ENCODE data around the gene ZFHX3.

ZFHX3 gene

DNA sequence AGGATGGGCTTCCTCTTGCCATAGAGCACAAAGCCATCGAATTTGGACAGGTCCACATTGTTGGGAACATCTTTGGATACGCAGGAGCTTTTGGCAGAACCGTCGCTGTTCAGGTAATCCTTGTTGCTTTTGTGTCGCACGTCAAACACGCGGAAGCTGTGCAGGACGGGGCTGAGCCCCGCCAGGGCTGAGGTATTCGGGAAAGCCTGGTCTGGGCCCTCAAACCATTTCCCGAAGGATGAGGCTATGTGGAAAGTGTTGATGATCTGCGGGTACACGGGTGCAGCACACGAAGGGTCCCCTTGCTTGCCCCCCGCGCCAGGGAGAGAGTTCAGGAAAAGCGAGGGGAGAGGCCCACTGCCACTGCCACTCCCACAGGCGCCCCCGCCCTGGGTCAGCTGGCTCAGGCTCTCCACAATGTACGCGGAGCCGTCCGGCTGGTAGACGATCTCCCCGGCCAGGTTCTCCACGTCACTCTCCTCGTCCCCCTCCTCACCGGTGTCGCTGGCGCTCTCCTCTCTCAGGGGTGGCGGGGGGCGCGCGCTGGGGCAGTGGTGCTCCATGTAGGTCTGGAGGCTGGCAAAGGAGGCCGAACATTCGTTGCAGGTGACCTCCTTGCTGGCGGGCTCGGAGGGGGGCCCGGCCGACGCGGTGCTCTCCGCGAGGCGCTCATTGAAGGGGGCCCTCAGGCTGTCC lies 88.5 kb downstream of the ZFHX3 start:
- no peaks in the 10 kb centered on the region for H3K4me1 ChIP-seq
- H3K36me3 ChIP-seq (replicated peaks) = peaks cover 24% of the 10 kb centered on the region
- in situ Hi-C loops (cut with MboI; ENCODE audit: low sequenced_read_pairs) = no loop called here
- H3K27me3 ChIP-seq (ENCODE audit: low read depth) = no peaks in the 10 kb centered on the region
- DNase-seq (ENCODE audit: low spot score in 2 of 2) = no peak
- H3K9me3 ChIP-seq = no peaks in the 10 kb centered on the region; the same call in 1 of the 2 replicates
- no peak overlapping the region for H3K4me3 ChIP-seq

- in situ Hi-C loops (cut with MboI; ENCODE audit: low sequenced_read_pairs) = no loop called here
- Histone ChIP-seq H3K27me3 (ENCODE audit: low read depth) (no peaks in the 10 kb centered on the region), H3K4me3 (no peak overlapping the region)
These were observed 89.3 kb downstream of the ZFHX3 start for GRCh38 chr16:72958522-72959076.

DNA sequence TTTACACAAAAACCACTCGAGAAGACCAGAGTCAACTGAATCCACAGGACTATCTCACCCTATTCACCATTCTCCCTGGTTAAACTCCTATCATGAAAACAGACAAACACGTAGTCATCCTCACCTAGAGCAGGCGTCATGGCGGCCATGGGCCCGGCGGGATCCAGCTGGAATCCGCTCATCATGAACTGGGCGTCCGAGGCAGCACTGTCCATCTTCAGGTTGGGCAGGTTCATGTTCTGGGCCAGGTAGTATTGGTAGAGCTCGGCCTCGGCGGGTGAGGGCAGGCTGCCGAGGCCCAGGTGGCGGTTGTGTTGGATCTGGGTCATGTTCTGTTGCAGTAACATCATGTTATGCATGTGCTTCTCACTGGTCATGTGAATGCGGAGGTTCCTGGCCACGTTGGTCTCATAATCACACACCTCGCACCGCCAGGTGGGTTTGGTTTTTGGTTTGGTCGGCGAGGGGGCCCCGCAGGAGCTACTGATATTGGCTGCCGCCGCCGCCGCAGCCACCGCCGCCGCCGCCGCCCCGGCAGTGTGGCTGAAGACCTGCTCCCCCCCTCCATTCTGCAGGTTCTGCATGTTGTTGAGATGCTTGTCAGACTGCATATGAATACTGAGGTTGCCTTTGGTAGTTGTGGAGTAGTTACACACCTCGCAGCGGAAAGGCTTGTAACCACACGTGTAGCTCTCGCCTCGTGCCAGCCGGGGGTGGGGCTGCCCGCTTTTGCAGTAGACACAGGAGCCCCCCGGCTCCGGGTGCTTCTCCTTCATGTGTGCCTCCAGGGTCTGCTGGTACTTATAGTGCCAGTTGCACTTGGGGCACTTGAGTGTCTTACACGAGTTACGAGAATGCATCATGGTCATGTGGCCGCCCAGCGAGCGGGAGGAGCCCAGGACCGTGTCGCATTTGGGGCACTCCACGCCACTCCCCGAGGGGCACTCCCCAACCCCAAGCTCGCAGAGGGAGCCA lies 90.3 kb downstream of the ZFHX3 start:
- no peak for DNase-seq (ENCODE audit: low spot score in 2 of 2)
- in situ Hi-C loops (cut with MboI; ENCODE audit: low sequenced_read_pairs) = no loop called here
- H3K4me1 ChIP-seq = no peaks in the 10 kb centered on the region
- H3K4me3 ChIP-seq = no peak overlapping the region
- peaks cover 24% of the 10 kb centered on the region for H3K36me3 ChIP-seq (replicated peaks)
- H3K9me3 ChIP-seq = no peaks in the 10 kb centered on the region; the same call in 1 of the 2 replicates
- H3K27me3 ChIP-seq (ENCODE audit: low read depth) = no peaks in the 10 kb centered on the region

More at GRCh38 chr16:72958522-72959076, 89.3 kb downstream of the ZFHX3 start:
- Histone ChIP-seq H3K36me3 (replicated peaks) (peaks cover 24% of the 10 kb centered on the region), H3K9me3 (no peaks in the 10 kb centered on the region; the same call in 1 of the 2 replicates), H3K4me1 (no peaks in the 10 kb centered on the region)
- no peak for DNase-seq (ENCODE audit: low spot score in 2 of 2)

GRCh38 chr16:72956124-72957064 lies 91.5 kb downstream of the ZFHX3 start:
- H3K4me1 ChIP-seq = no peaks in the 10 kb centered on the region
- DNase-seq (ENCODE audit: low spot score in 2 of 2) = no peak
- H3K9me3 ChIP-seq = no peaks in the 10 kb centered on the region
- H3K27me3 ChIP-seq (ENCODE audit: low read depth) = no peaks in the 10 kb centered on the region
- H3K4me3 ChIP-seq = no peak overlapping the region
- peaks cover 22% of the 10 kb centered on the region for H3K36me3 ChIP-seq (replicated peaks)
- in situ Hi-C loops (cut with MboI; ENCODE audit: low sequenced_read_pairs) = no loop called here

DNA sequence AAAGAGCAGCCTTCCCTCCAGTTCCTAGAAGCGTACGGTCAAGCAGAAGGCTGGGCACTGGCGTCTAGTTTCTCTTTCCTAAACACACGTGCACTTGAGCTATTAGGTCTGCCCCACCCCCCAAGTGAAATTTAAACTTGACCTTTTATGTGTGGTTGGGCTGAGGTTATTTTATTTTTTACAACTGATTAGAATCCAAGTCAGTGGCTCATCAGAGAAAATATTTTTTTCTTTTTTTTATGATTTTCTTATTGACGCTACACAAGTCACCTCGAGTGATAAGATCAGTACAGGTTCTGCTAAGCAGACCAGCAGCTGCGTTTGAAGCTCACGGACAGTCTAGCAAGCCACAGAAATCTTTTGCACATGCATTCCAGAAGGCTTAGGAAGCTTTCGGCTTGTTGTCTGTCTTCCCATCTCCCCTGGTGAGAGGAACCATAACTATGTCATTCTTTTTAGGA lies 95.1 kb downstream of the ZFHX3 start:
- H3K4me1 ChIP-seq = no peaks in the 10 kb centered on the region
- DNase-seq (ENCODE audit: low spot score in 2 of 2) = no peak
- H3K27me3 ChIP-seq (ENCODE audit: low read depth) = no peaks in the 10 kb centered on the region
- no peaks in the 10 kb centered on the region for H3K9me3 ChIP-seq
- H3K36me3 ChIP-seq (replicated peaks) = peaks cover 21% of the 10 kb centered on the region
- H3K4me3 ChIP-seq = no peak overlapping the region
- in situ Hi-C loops (cut with MboI; ENCODE audit: low sequenced_read_pairs) = no loop called here

GRCh38 chr16:72952404-72952803 lies 95.5 kb downstream of the ZFHX3 start:
- no peak overlapping the region for H3K4me3 ChIP-seq
- H3K9me3 ChIP-seq = no peaks in the 10 kb centered on the region
- no peaks in the 10 kb centered on the region for H3K4me1 ChIP-seq
- no peak for DNase-seq (ENCODE audit: low spot score in 2 of 2)
- in situ Hi-C loops (cut with MboI; ENCODE audit: low sequenced_read_pairs) = no loop called here
- no peaks in the 10 kb centered on the region for H3K27me3 ChIP-seq (ENCODE audit: low read depth)
- peaks cover 16% of the 10 kb centered on the region for H3K36me3 ChIP-seq (replicated peaks)

GRCh38 chr16:72951916-72952315 lies 96.0 kb downstream of the ZFHX3 start:
- in situ Hi-C loops (cut with MboI; ENCODE audit: low sequenced_read_pairs) = no loop called here
- DNase-seq (ENCODE audit: low spot score in 2 of 2) = no peak
- no peak overlapping the region for H3K4me3 ChIP-seq
- H3K9me3 ChIP-seq = no peaks in the 10 kb centered on the region
- H3K27me3 ChIP-seq (ENCODE audit: low read depth) = no peaks in the 10 kb centered on the region
- H3K36me3 ChIP-seq (replicated peaks) = peaks cover 15% of the 10 kb centered on the region
- no peaks in the 10 kb centered on the region for H3K4me1 ChIP-seq

DNA sequence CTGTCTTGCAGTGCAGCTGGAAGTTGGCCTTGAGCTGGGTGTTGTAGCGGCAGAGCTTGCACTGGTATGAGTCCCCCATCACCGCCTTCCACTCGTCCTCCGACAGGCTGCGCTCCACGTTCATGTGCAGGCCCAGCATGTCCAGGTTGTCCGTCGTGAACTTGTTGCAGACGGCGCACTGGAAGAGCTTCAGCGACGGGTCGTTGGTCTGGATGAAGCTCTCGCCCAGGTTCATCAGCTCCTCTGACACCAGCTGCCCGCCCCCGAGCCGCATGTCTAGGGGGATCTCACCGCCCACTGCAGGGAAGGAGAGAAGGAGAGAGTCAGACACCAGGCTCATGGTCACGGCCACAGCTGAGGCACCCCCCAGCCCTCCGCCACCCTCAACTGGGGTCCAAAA lies 97.3 kb downstream of the ZFHX3 start:
- Histone ChIP-seq H3K27me3 (ENCODE audit: low read depth) (no peaks in the 10 kb centered on the region), H3K36me3 (replicated peaks) (peaks cover 15% of the 10 kb centered on the region), H3K4me3 (no peak overlapping the region), H3K4me1 (no peaks in the 10 kb centered on the region), H3K9me3 (no peaks in the 10 kb centered on the region)
- in situ Hi-C loops (cut with MboI; ENCODE audit: low sequenced_read_pairs) = no loop called here
- DNase-seq (ENCODE audit: low spot score in 2 of 2) = no peak

DNA sequence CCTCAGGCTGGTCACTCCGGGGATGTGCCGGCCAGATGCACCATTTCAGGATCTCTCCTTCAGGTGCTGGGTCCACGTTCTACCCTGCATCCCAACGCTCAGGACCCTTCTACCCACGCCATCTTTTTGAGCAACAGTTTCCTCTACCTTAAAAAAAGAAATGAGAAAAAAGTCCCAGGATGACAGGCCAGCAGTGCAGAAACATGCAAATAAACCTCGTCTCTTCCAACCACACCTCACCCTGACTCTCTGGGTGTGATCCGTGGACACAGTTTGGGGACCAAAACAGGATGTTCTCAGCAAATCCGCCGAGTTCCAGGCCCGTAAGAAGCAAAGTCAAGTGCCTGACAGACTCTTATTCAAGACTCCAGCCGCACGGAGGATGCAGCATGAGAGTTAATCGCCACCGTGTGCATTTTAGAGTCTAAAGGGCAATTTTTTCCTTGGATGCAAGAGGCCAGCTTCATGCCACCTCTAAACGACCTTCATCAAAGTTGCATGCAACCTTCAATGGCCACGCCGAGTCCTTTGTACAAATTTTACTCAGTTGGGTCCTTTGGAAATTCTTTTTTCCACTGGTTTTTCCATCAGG lies 99.6 kb downstream of the ZFHX3 start:
- in situ Hi-C loops (cut with MboI; ENCODE audit: low sequenced_read_pairs) = no loop called here
- no peaks in the 10 kb centered on the region for H3K9me3 ChIP-seq
- H3K4me3 ChIP-seq = no peak overlapping the region
- H3K4me1 ChIP-seq = no peaks in the 10 kb centered on the region
- DNase-seq (ENCODE audit: low spot score in 2 of 2) = no peak
- no peaks in the 10 kb centered on the region for H3K27me3 ChIP-seq (ENCODE audit: low read depth)
- H3K36me3 ChIP-seq (replicated peaks) = peaks cover 15% of the 10 kb centered on the region

GRCh38 chr16:72947379-72948237 lies 100.3 kb downstream of the ZFHX3 start:
- H3K9me3 ChIP-seq = no peaks in the 10 kb centered on the region
- no peaks in the 10 kb centered on the region for H3K27me3 ChIP-seq (ENCODE audit: low read depth)
- DNase-seq (ENCODE audit: low spot score in 2 of 2) = no peak
- H3K4me3 ChIP-seq = no peak overlapping the region
- in situ Hi-C loops (cut with MboI; ENCODE audit: low sequenced_read_pairs) = no loop called here
- no peaks in the 10 kb centered on the region for H3K4me1 ChIP-seq
- H3K36me3 ChIP-seq (replicated peaks) = peaks cover 15% of the 10 kb centered on the region

DNA sequence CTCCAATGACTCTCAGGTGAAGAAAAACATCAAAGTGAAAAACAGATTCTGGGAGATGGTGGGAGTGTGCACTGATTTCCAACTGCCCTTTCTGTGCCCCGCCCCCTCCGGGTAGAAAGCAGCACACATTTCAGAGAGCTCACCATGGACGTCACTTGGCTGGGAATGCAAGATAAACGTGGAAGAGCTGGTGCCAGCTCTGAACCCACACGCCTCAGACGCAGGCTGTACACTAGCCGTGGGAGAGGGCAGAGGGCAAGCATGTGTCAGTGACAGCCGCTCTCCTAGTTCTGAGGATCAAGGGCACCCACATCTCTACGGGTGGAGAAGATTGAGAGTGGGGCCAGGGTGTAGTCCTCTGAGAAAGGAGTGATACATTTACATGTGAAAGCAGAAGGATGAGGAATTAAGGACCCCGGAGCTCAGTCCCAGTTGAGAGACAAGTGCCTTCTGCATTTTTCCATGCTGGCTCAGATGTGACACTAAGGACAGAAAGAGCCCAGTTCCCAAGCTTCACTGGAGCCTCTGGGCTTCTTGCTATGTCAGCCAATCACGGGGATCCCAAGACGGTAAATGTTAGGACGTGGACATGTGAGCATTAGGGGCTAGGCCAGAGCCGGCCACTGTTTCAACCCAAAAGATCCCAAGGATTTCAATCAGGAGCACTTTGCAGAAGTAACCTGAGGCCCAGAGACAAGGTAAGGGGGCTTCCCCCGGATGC lies 101.3 kb downstream of the ZFHX3 start:
- in situ Hi-C loops (cut with MboI; ENCODE audit: low sequenced_read_pairs) = no loop called here
- Histone ChIP-seq H3K4me3 (no peak overlapping the region), H3K36me3 (replicated peaks) (peaks cover 15% of the 10 kb centered on the region)

DNA sequence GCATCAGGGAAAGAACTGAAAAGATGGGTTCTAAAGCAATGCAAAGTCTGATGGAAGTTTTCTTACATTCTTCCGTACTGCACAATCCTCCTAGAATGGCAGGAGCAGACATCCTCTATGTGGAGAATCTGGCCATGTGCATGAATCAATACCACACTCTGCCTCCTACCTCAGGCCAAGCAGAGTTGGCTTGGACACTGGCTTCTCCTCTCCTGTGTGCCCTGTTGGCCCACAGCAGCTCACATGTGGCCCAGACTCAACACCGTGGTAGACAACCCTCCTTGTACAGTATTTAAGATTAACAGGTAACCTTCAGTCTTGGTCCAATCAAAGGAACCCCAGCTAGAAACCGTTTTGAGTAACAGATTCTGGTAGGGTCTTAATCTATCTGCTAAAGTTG lies 101.9 kb downstream of the ZFHX3 start:
- Histone ChIP-seq H3K36me3 (replicated peaks) (peaks cover 15% of the 10 kb centered on the region), H3K27me3 (ENCODE audit: low read depth) (no peaks in the 10 kb centered on the region), H3K4me1 (no peaks in the 10 kb centered on the region), H3K9me3 (no peaks in the 10 kb centered on the region), H3K4me3 (no peak overlapping the region)
- in situ Hi-C loops (cut with MboI; ENCODE audit: low sequenced_read_pairs) = no loop called here
- DNase-seq (ENCODE audit: low spot score in 2 of 2) = no peak

More for the DNA sequence above, 101.3 kb downstream of the ZFHX3 start:
- DNase-seq (ENCODE audit: low spot score in 2 of 2) = no peak
- H3K9me3 ChIP-seq = no peaks in the 10 kb centered on the region
- no peaks in the 10 kb centered on the region for H3K27me3 ChIP-seq (ENCODE audit: low read depth)
- no peaks in the 10 kb centered on the region for H3K4me1 ChIP-seq
